PFSK-1 (cell line): ENCODE measurements around the gene NCOA7.

Source experiments
- FOXP2 ChIP-seq: optimal IDR thresholded peaks from 2 replicates; pipeline ENCODE3; 2011; ENCODE audit warnings: borderline replicate concordance, control low read depth, inconsistent platforms; ENCODE audit not compliant: insufficient read depth; ENCODE audit errors: extremely low read length, extremely low read depth
- POLR2AphosphoS5 ChIP-seq: IDR thresholded peaks from 2 replicates; pipeline ENCODE4 v1.6.1; 2012; ENCODE audit warnings: low read depth, mild to moderate bottlenecking, control low read depth, low read length, moderate library complexity
- SIN3A ChIP-seq: IDR thresholded peaks from 2 replicates; pipeline ENCODE4 v1.6.1; 2012; ENCODE audit warnings: mild to moderate bottlenecking, low read length, moderate library complexity, borderline replicate concordance; ENCODE audit not compliant: insufficient read depth
- TAF1 ChIP-seq: IDR thresholded peaks from 2 replicates; pipeline ENCODE4 v1.6.1; 2012; ENCODE audit warnings: low read length, control low read depth, borderline replicate concordance; ENCODE audit not compliant: insufficient read depth
- TF ChIP-seq, protein P1 (sequence below), 2 experiments: IDR thresholded peaks; 2 replicates each; pipeline versions ENCODE4 v1.6.1 to v1.8.0; 2011 to 2012; ENCODE audit warnings: low read depth in 2 of 2, low read length in 2 of 2, control low read depth in 1 of 2, inconsistent platforms in 1 of 2, mild to moderate bottlenecking in 1 of 2, moderate library complexity in 1 of 2; ENCODE audit not compliant: insufficient read depth in 1 of 2

Gene NCOA7

DNA sequence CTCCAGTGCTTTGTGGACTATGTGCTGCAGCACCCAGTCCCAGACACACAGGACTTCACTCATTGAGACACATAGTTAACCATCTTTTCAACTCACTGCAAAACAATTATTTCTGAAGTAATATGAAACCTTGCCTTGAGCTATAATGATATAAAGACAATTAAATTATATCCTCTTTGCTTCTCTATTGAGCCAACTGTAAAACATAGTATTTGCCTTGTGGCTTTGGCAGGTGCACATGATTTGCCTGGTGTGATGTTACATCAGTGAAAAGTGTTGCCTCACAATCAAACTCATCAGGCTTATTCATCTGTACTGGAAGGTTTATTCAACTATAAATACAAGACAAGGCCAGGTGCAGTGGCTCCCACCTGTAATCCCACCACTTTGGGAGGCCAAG, 80.6 kb downstream of the NCOA7 start:
- TF ChIP-seq, protein P1, sequence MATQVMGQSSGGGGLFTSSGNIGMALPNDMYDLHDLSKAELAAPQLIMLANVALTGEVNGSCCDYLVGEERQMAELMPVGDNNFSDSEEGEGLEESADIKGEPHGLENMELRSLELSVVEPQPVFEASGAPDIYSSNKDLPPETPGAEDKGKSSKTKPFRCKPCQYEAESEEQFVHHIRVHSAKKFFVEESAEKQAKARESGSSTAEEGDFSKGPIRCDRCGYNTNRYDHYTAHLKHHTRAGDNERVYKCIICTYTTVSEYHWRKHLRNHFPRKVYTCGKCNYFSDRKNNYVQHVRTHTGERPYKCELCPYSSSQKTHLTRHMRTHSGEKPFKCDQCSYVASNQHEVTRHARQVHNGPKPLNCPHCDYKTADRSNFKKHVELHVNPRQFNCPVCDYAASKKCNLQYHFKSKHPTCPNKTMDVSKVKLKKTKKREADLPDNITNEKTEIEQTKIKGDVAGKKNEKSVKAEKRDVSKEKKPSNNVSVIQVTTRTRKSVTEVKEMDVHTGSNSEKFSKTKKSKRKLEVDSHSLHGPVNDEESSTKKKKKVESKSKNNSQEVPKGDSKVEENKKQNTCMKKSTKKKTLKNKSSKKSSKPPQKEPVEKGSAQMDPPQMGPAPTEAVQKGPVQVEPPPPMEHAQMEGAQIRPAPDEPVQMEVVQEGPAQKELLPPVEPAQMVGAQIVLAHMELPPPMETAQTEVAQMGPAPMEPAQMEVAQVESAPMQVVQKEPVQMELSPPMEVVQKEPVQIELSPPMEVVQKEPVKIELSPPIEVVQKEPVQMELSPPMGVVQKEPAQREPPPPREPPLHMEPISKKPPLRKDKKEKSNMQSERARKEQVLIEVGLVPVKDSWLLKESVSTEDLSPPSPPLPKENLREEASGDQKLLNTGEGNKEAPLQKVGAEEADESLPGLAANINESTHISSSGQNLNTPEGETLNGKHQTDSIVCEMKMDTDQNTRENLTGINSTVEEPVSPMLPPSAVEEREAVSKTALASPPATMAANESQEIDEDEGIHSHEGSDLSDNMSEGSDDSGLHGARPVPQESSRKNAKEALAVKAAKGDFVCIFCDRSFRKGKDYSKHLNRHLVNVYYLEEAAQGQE (IDR thresholded peaks at IDR 0.05; ENCODE audit: insufficient read depth in 1 of 2, low read depth in 2 of 2, low read length in 2 of 2) = no peak
- TF ChIP-seq POLR2AphosphoS5 (no peak), TAF1 (no peak), FOXP2 (no peak), SIN3A (no peak)

- TF ChIP-seq FOXP2 = no peak
- TF ChIP-seq TAF1 = no peak
Measured at GRCh38 chr6:125872259-125872921, 81.6 kb downstream of the NCOA7 start.

DNA sequence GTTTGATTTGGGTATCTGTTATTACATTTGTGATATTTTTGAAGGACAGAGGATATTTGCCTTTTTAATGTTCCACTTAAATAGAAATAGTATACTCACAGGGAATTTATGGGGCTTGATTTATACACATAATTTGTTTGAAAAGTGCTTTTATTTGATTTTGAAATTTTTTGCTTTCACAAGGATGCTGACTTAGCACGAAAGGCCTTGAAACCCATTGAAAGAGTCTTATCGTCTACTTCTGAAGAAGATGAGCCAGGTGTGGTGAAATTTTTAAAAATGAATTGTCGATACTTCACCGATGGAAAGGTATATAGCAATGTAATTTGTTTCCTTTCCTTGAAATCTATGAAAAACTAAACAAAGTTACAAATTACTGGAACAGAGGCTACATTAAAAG, 91.5 kb downstream of the NCOA7 start:
- TF ChIP-seq SIN3A (no peak), POLR2AphosphoS5 (no peak), TAF1 (no peak), FOXP2 (no peak)
- TF ChIP-seq, protein P1 (IDR thresholded peaks at IDR 0.05; ENCODE audit: insufficient read depth in 1 of 2, low read depth in 2 of 2, low read length in 2 of 2) = no peak

DNA sequence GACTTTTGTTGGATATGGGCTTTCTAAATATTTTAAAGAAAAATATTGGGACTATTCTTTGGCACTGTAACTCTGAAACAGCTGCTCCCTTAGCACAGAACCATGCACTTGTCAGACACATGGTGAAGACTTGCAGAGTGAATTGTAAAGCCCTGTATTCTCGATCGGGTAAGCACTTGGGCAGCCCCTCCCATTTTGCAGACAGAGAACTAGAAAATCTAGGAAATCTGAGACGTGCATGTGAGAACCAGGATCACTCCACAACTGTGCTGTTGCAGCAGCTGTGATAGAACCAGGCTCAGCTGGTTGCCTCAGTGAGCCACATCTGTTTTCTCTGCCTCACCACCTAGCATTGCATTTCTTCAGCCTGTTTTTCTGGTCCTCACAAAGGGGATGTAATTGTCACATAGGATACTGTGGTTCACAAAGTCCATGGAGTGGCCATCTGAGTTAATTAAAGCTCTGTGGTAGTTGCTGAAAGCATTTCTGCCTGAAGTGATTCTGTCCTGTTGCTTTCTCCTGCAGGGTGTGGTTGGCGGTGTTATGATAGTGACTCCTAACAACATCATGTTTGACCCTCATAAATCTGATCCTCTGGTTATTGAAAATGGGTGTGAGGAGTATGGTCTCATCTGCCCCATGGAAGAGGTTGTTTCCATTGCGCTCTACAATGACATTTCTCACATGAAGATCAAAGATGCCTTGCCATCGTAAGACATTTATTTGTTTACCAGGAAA, 94.0 kb downstream of the NCOA7 start:
- TF ChIP-seq, protein P1 (IDR thresholded peaks at IDR 0.05; ENCODE audit: insufficient read depth in 1 of 2, low read depth in 2 of 2, low read length in 2 of 2) = no peak
- TF ChIP-seq TAF1 (no peak), SIN3A (no peak), FOXP2 (no peak), POLR2AphosphoS5 (no peak)

- no peak for TF ChIP-seq TAF1
- TF ChIP-seq, protein P1 (IDR thresholded peaks at IDR 0.05; ENCODE audit: insufficient read depth in 1 of 2, low read depth in 2 of 2, low read length in 2 of 2) = no peak
- TF ChIP-seq POLR2AphosphoS5 = no peak
- no peak for TF ChIP-seq SIN3A
- TF ChIP-seq FOXP2 = no peak
Measured at GRCh38 chr6:125886021-125886420, 95.3 kb downstream of the NCOA7 start.
